OCI-LY1 (cell line): Measurements from ENCODE around the gene CPT1B.

Source experiments
- H2AFZ ChIP-seq: fragments of 200-600 bp; sonication (generic), shearing (Covaris generic); 2 replicates; pipeline ENCODE4 v1.6.0; 2014; ENCODE audit warnings: antibody characterized with exemption, mild to moderate bottlenecking, low read length
- H3F3A ChIP-seq: fragments of 200-600 bp; sonication (generic), shearing (Covaris generic); 2 replicates; pipeline ENCODE4 v1.6.0; 2014; ENCODE audit warnings: mild to moderate bottlenecking, antibody characterized with exemption, low read length, moderate library complexity; ENCODE audit not compliant: insufficient read depth
- H3K27ac ChIP-seq: fragments of 200-600 bp; sonication (generic); 2 replicates; pipeline ENCODE4 v1.5.1; 2014; ENCODE audit warnings: low read length, mixed run types, mild to moderate bottlenecking, low read depth; ENCODE audit not compliant: poor library complexity, severe bottlenecking
- H3K27me3 ChIP-seq: fragments of 200-600 bp; sonication (generic); 2 replicates; pipeline ENCODE4 v1.6.0; 2014; ENCODE audit warnings: antibody characterized with exemption, mild to moderate bottlenecking, low read length, moderate library complexity; ENCODE audit not compliant: insufficient read depth
- H3K36me3 ChIP-seq: fragments of 200-600 bp; sonication (generic); 2 replicates; pipeline ENCODE4 v1.6.1; 2014; ENCODE audit warnings: mild to moderate bottlenecking, antibody characterized with exemption, low read length, moderate library complexity, mixed read lengths; ENCODE audit not compliant: insufficient read depth
- H3K4me1 ChIP-seq: fragments of 200-600 bp; sonication (generic); 2 replicates; pipeline ENCODE4 v1.5.1; 2014; ENCODE audit warnings: mild to moderate bottlenecking, low read length, moderate library complexity; ENCODE audit not compliant: insufficient read depth, severe bottlenecking
- H3K4me2 ChIP-seq: fragments of 200-600 bp; sonication (generic), shearing (Covaris generic); 2 replicates; pipeline ENCODE4 v1.6.1; 2014; ENCODE audit warnings: low read length
- H3K4me3 ChIP-seq: fragments of 200-600 bp; sonication (generic); 2 replicates; pipeline ENCODE4 v1.5.1; 2014; ENCODE audit warnings: low read length, low read depth, mild to moderate bottlenecking, mixed read lengths; ENCODE audit not compliant: poor library complexity, severe bottlenecking
- H3K79me2 ChIP-seq: fragments of 200-600 bp; shearing (Covaris generic); 2 replicates; pipeline ENCODE4 v1.6.1; 2016; ENCODE audit warnings: mixed run types, low read length, mixed read lengths; ENCODE audit not compliant: insufficient read depth
- H3K9ac ChIP-seq: fragments of 200-600 bp; sonication (generic), shearing (Covaris generic); 2 replicates; pipeline ENCODE4 v1.6.1; 2014; ENCODE audit warnings: mild to moderate bottlenecking, low read length, mixed read lengths
- H3K9me2 ChIP-seq: fragments of 200-600 bp; sonication (generic), shearing (Covaris generic); 2 replicates; pipeline ENCODE4 v1.6.1; 2014; ENCODE audit warnings: low read depth, mild to moderate bottlenecking, low read length, mixed read lengths
- H3K9me3 ChIP-seq: fragments of 200-600 bp; shearing (Covaris generic); 2 replicates; pipeline ENCODE4 v1.6.1; 2014; ENCODE audit warnings: low read length, mixed read lengths
- H4K20me1 ChIP-seq: fragments of 200-600 bp; sonication (generic), shearing (Covaris generic); 2 replicates; pipeline ENCODE4 v1.6.0; 2016; ENCODE audit warnings: mild to moderate bottlenecking, low read length; ENCODE audit not compliant: insufficient read depth
- CTCF ChIP-seq: fragments of 200-600 bp; sonication (generic), shearing (Covaris generic); IDR thresholded peaks from 2 replicates; pipeline ENCODE4 v1.5.1; 2017; ENCODE audit warnings: mild to moderate bottlenecking, antibody characterized with exemption, low read length, moderate library complexity, mixed read lengths
- EZH2 ChIP-seq: fragments of 200-600 bp; sonication (generic), shearing (Covaris generic); IDR thresholded peaks from 2 replicates; pipeline ENCODE4 v1.8.0; 2017; ENCODE audit warnings: borderline replicate concordance, mixed run types, mild to moderate bottlenecking, antibody characterized with exemption, low read length, moderate library complexity, mixed read lengths

The CPT1B gene

GRCh38 chr22:50612528-50613221 is 34.4 kb upstream of the CPT1B start:
- H4K20me1 ChIP-seq: no peaks in the 10 kb centered on the region
- no peaks in the 10 kb centered on the region for H3K9me2 ChIP-seq
- no peak overlapping the region for H3K4me2 ChIP-seq
- no peak overlapping the region for H3K4me3 ChIP-seq
- H3K36me3 ChIP-seq: no peaks in the 10 kb centered on the region
- H3K4me1 ChIP-seq: no peaks in the 10 kb centered on the region
- no peak overlapping the region for H3K9ac ChIP-seq
- TF ChIP-seq CTCF: no peak
- no peak for TF ChIP-seq EZH2
- no peaks in the 10 kb centered on the region for H3F3A ChIP-seq
- no peak overlapping the region for H3K27ac ChIP-seq
- no peaks in the 10 kb centered on the region for H3K9me3 ChIP-seq
- H3K27me3 ChIP-seq: no peaks in the 10 kb centered on the region
- H3K79me2 ChIP-seq: no peaks in the 10 kb centered on the region
- H2AFZ ChIP-seq: no peak overlapping the region

DNA sequence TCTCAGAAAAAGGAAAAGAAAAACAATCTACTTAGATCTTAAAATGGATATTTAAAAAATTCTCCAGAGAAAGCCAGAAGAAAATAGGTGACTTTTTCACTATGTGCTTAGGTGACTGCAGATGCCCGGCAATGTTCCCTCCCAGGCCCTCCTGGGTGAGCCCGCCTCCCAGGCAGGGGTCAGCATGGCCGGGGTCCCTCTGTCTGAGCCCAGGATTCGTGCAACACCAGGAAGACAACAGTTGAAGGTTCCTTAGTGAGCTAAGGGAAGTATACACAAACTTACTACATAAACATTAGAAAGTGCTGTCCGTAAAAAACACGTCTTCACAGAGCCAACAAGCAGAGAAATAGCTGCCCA is 33.9 kb upstream of the CPT1B start:
- Histone ChIP-seq H3K27me3 (no peaks in the 10 kb centered on the region), H4K20me1 (no peaks in the 10 kb centered on the region), H3K36me3 (no peaks in the 10 kb centered on the region), H3K4me1 (no peaks in the 10 kb centered on the region), H3K9ac (no peak overlapping the region), H3K27ac (no peak overlapping the region), H3K9me3 (no peaks in the 10 kb centered on the region), H2AFZ (no peak overlapping the region), H3K4me3 (no peak overlapping the region), H3F3A (no peaks in the 10 kb centered on the region), H3K9me2 (no peaks in the 10 kb centered on the region), H3K79me2 (no peaks in the 10 kb centered on the region), H3K4me2 (no peak overlapping the region)
- TF ChIP-seq EZH2: no peak
- no peak for TF ChIP-seq CTCF

- Histone ChIP-seq H3K9me2 (no peaks in the 10 kb centered on the region), H4K20me1 (no peaks in the 10 kb centered on the region), H3K4me3 (no peak overlapping the region), H3K9me3 (no peaks in the 10 kb centered on the region), H3K27me3 (no peaks in the 10 kb centered on the region), H3K27ac (no peak overlapping the region), H3K79me2 (no peaks in the 10 kb centered on the region), H3K4me2 (no peak overlapping the region), H3K9ac (no peak overlapping the region), H2AFZ (no peak overlapping the region), H3K36me3 (no peaks in the 10 kb centered on the region), H3K4me1 (no peaks in the 10 kb centered on the region), H3F3A (no peaks in the 10 kb centered on the region)
- TF ChIP-seq CTCF (no peak), EZH2 (no peak)
Observed at GRCh38 chr22:50611341-50612060, 33.3 kb upstream of the CPT1B start.
